ENCODE data around the gene PCMTD2.

Gene PCMTD2

GRCh38 chr20:64244870-64245603, 10.5 kb upstream of the PCMTD2 start:
- Histone ChIP-seq H3K27me3 (ENCODE audit: low read length) (no peaks in the 10 kb centered on the region), H4K20me1 (ENCODE audit: low read depth, low read length) (no peaks in the 10 kb centered on the region)

GRCh38 chr20:64245746-64246595, 9.6 kb upstream of the PCMTD2 start:
- Histone ChIP-seq H3K4me3 (ENCODE audit: insufficient read depth, low read length, poor library complexity, severe bottlenecking) (no peak overlapping the region), H3K9me2 (replicated peaks; ENCODE audit: insufficient read depth, low read length) (no peaks in the 10 kb centered on the region), H3K79me2 (ENCODE audit: insufficient read depth, low read length) (no peaks in the 10 kb centered on the region), H3K27ac (ENCODE audit: low read depth, low read length) (no peak overlapping the region), H3K9ac (ENCODE audit: low read length) (no peak overlapping the region), H4K20me1 (ENCODE audit: low read depth, low read length) (no peaks in the 10 kb centered on the region), H3K27me3 (ENCODE audit: low read length) (0 out of 2 replicates have a peak, but pooled peaks cover 2% of the 10 kb centered on the region), H3F3A (ENCODE audit: insufficient read depth) (no peaks in the 10 kb centered on the region), H3K36me3 (ENCODE audit: low read length) (no peaks in the 10 kb centered on the region), H3K4me2 (ENCODE audit: low read depth, low read length, poor library complexity, severe bottlenecking) (no peak overlapping the region), H3K9me3 (ENCODE audit: insufficient read depth, low read length) (no peaks in the 10 kb centered on the region), H2AFZ (ENCODE audit: low read depth, low read length, severe bottlenecking) (no peak overlapping the region)
- no peak for TF ChIP-seq EZH2phosphoT487 (conservative IDR thresholded peaks at IDR 0.05; ENCODE audit: low read length)
- TF ChIP-seq, protein P1, sequence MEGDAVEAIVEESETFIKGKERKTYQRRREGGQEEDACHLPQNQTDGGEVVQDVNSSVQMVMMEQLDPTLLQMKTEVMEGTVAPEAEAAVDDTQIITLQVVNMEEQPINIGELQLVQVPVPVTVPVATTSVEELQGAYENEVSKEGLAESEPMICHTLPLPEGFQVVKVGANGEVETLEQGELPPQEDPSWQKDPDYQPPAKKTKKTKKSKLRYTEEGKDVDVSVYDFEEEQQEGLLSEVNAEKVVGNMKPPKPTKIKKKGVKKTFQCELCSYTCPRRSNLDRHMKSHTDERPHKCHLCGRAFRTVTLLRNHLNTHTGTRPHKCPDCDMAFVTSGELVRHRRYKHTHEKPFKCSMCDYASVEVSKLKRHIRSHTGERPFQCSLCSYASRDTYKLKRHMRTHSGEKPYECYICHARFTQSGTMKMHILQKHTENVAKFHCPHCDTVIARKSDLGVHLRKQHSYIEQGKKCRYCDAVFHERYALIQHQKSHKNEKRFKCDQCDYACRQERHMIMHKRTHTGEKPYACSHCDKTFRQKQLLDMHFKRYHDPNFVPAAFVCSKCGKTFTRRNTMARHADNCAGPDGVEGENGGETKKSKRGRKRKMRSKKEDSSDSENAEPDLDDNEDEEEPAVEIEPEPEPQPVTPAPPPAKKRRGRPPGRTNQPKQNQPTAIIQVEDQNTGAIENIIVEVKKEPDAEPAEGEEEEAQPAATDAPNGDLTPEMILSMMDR (IDR thresholded peaks at IDR 0.05; ENCODE audit: insufficient read depth, low read length, poor library complexity, severe bottlenecking), result no peak

More at GRCh38 chr20:64244870-64245603, 10.5 kb upstream of the PCMTD2 start:
- Histone ChIP-seq H3F3A (ENCODE audit: insufficient read depth) (no peaks in the 10 kb centered on the region), H3K4me2 (ENCODE audit: low read depth, low read length, poor library complexity, severe bottlenecking) (no peak overlapping the region), H3K9me2 (replicated peaks; ENCODE audit: insufficient read depth, low read length) (no peaks in the 10 kb centered on the region), H3K4me3 (ENCODE audit: insufficient read depth, low read length, poor library complexity, severe bottlenecking) (no peak overlapping the region), H3K9me3 (ENCODE audit: insufficient read depth, low read length) (no peaks in the 10 kb centered on the region), H2AFZ (ENCODE audit: low read depth, low read length, severe bottlenecking) (no peak overlapping the region), H3K27ac (ENCODE audit: low read depth, low read length) (no peak overlapping the region), H3K9ac (ENCODE audit: low read length) (no peak overlapping the region), H3K79me2 (ENCODE audit: insufficient read depth, low read length) (no peaks in the 10 kb centered on the region), H3K36me3 (ENCODE audit: low read length) (no peaks in the 10 kb centered on the region)
- no peak for TF ChIP-seq EZH2phosphoT487 (conservative IDR thresholded peaks at IDR 0.05; ENCODE audit: low read length)
- TF ChIP-seq, protein P1 (IDR thresholded peaks at IDR 0.05; ENCODE audit: insufficient read depth, low read length, poor library complexity, severe bottlenecking), result no peak

GRCh38 chr20:64246616-64247306, 8.8 kb upstream of the PCMTD2 start:
- Histone ChIP-seq H2AFZ (ENCODE audit: low read depth, low read length, severe bottlenecking) (no peak overlapping the region), H3K27ac (ENCODE audit: low read depth, low read length) (no peak overlapping the region), H3K79me2 (ENCODE audit: insufficient read depth, low read length) (no peaks in the 10 kb centered on the region), H3F3A (ENCODE audit: insufficient read depth) (no peaks in the 10 kb centered on the region), H3K4me3 (ENCODE audit: insufficient read depth, low read length, poor library complexity, severe bottlenecking) (no peak overlapping the region), H4K20me1 (ENCODE audit: low read depth, low read length) (no peaks in the 10 kb centered on the region), H3K36me3 (ENCODE audit: low read length) (no peaks in the 10 kb centered on the region), H3K27me3 (ENCODE audit: low read length) (0 out of 2 replicates have a peak, but pooled peaks cover 2% of the 10 kb centered on the region), H3K9me2 (replicated peaks; ENCODE audit: insufficient read depth, low read length) (no peaks in the 10 kb centered on the region), H3K9me3 (ENCODE audit: insufficient read depth, low read length) (no peaks in the 10 kb centered on the region), H3K4me2 (ENCODE audit: low read depth, low read length, poor library complexity, severe bottlenecking) (no peak overlapping the region), H3K9ac (ENCODE audit: low read length) (no peak overlapping the region)
- no peak for TF ChIP-seq EZH2phosphoT487 (conservative IDR thresholded peaks at IDR 0.05; ENCODE audit: low read length)
- TF ChIP-seq, protein P1 (IDR thresholded peaks at IDR 0.05; ENCODE audit: insufficient read depth, low read length, poor library complexity, severe bottlenecking), result no peak
